Measurements from ENCODE around the gene TSSC4. TPM values are rescaled to one million over a fixed set of nuclear protein-coding genes. Genes with fewer than 3 reads are reported as not detected.
A peak's percentile ranks its signal among the peaks of the same experiment; 100 is the strongest.
"Not testable (repeated sequence)": the region's sequence is repeated elsewhere in the genome, so short reads cannot be mapped to it uniquely, and the experiment has no call there.

The TSSC4 gene
- total RNA-seq, 1 donor from 2014 or later: 38.8 TPM

- DNase-seq (no peak), ATAC-seq (no peak)
- TF ChIP-seq, protein P1, sequence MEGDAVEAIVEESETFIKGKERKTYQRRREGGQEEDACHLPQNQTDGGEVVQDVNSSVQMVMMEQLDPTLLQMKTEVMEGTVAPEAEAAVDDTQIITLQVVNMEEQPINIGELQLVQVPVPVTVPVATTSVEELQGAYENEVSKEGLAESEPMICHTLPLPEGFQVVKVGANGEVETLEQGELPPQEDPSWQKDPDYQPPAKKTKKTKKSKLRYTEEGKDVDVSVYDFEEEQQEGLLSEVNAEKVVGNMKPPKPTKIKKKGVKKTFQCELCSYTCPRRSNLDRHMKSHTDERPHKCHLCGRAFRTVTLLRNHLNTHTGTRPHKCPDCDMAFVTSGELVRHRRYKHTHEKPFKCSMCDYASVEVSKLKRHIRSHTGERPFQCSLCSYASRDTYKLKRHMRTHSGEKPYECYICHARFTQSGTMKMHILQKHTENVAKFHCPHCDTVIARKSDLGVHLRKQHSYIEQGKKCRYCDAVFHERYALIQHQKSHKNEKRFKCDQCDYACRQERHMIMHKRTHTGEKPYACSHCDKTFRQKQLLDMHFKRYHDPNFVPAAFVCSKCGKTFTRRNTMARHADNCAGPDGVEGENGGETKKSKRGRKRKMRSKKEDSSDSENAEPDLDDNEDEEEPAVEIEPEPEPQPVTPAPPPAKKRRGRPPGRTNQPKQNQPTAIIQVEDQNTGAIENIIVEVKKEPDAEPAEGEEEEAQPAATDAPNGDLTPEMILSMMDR (IDR thresholded peaks at IDR 0.05): no peak
- no peak overlapping the region for H3K27ac ChIP-seq
- no peaks in the 10 kb centered on the region for H3K36me3 ChIP-seq
- intact Hi-C loops (cut with DNase I): no loop called here
- no peak overlapping the region for H3K4me3 ChIP-seq
- no peaks in the 10 kb centered on the region for H3K27me3 ChIP-seq (ENCODE audit: low read depth)
- H3K9me3 ChIP-seq: no peaks in the 10 kb centered on the region
- H3K4me1 ChIP-seq: peaks cover 13% of the 10 kb centered on the region
These were observed 37.4 kb upstream of the TSSC4 start for GRCh38 chr11:2363130-2363529.

- TF ChIP-seq, protein P1 (IDR thresholded peaks at IDR 0.05): no peak
- intact Hi-C loops (cut with DNase I): no loop called here
- ATAC-seq (no peak), DNase-seq (no peak)
- H3K36me3 ChIP-seq: no peaks in the 10 kb centered on the region
- H3K27me3 ChIP-seq (ENCODE audit: low read depth): no peaks in the 10 kb centered on the region
- H3K4me1 ChIP-seq: peaks cover 13% of the 10 kb centered on the region
- no peak overlapping the region for H3K27ac ChIP-seq
- H3K4me3 ChIP-seq: no peak overlapping the region
- no peaks in the 10 kb centered on the region for H3K9me3 ChIP-seq
These were observed 36.8 kb upstream of the TSSC4 start for GRCh38 chr11:2363577-2364370.

DNA sequence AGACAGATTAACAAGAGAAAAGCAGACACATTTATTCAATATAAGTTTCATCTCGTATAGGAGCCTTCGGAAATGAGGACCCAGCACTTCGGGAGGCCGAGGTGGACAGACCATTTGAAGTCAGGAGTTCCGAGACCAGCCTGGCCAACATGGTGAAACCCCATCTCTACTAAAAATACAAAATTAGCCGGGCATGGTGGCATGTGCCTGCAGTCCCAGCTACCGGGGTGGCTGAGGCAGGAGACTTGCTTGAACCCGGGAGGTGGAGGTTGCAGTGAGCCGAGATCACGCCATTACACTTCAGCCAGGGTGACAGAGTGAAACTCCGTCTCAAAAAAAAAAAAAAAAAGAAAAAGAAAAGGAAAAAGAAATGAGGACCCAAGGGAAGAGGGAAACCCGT lies 36.2 kb upstream of the TSSC4 start:
- H3K9me3 ChIP-seq; DNase-seq; H3K4me3 ChIP-seq; intact Hi-C loops (cut with DNase I); H3K27me3 ChIP-seq (ENCODE audit: low read depth); H3K27ac ChIP-seq; ATAC-seq; H3K36me3 ChIP-seq: not testable (repeated sequence)
- peaks cover 13% of the 10 kb centered on the region for H3K4me1 ChIP-seq

- Histone ChIP-seq H3K9me3 (no peaks in the 10 kb centered on the region), H3K36me3 (no peaks in the 10 kb centered on the region), H3K4me3 (no peak overlapping the region), H3K4me1 (peaks cover 13% of the 10 kb centered on the region), H3K27me3 (ENCODE audit: low read depth) (no peaks in the 10 kb centered on the region), H3K27ac (no peak overlapping the region)
- intact Hi-C loops (cut with DNase I): no loop called here
- no peak for ATAC-seq
- TF ChIP-seq, protein P1 (IDR thresholded peaks at IDR 0.05): no peak
- DNase-seq: no peak
These were observed 34.9 kb upstream of the TSSC4 start for GRCh38 chr11:2365571-2366210.

GRCh38 chr11:2366276-2366675 lies 34.3 kb upstream of the TSSC4 start:
- Histone ChIP-seq H3K4me3 (no peak overlapping the region), H3K27ac (no peak overlapping the region), H3K36me3 (no peaks in the 10 kb centered on the region), H3K9me3 (no peaks in the 10 kb centered on the region), H3K27me3 (ENCODE audit: low read depth) (no peaks in the 10 kb centered on the region), H3K4me1 (peaks cover 13% of the 10 kb centered on the region)
- TF ChIP-seq, protein P1 (IDR thresholded peaks at IDR 0.05): no peak
- ATAC-seq (peak in 1 of 2 donors; percentile 4), DNase-seq (no peak)
- intact Hi-C loops (cut with DNase I): no loop called here

DNA sequence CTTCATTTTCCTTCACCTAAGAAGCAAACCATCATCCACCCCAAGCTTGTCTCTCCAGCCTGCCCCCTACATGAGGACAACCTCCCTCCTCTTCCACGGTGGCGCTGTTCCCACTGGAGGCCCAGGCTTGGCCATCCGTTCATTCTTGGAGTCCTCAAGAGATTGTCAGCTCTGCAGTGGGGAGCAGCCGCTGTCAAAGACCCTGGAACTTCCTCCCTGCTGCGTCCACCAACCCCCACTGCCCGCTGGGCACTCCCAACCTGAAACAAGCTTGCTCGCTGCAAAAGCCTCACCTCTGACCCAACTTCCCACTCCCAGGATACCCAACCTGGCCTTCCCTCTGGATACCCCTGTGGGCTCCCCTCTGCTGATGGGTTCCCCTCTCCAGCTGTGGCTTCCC lies 33.8 kb upstream of the TSSC4 start:
- no peaks in the 10 kb centered on the region for H3K27me3 ChIP-seq (ENCODE audit: low read depth)
- TF ChIP-seq, protein P1 (IDR thresholded peaks at IDR 0.05): no peak
- no peak overlapping the region for H3K27ac ChIP-seq
- H3K9me3 ChIP-seq: no peaks in the 10 kb centered on the region
- H3K4me1 ChIP-seq: peaks cover 13% of the 10 kb centered on the region
- no peaks in the 10 kb centered on the region for H3K36me3 ChIP-seq
- intact Hi-C loops (cut with DNase I): no loop called here
- no peak overlapping the region for H3K4me3 ChIP-seq
- DNase-seq: no peak
- ATAC-seq: no peak

All from lower lobe of right lung (tissue), 2 donors.